PFSK-1 (cell line): ENCODE measurements around the gene ARG2.

Experiments used
- FOXP2 ChIP-seq: optimal IDR thresholded peaks from 2 replicates; pipeline ENCODE3; 2011; ENCODE audit warnings: borderline replicate concordance, control low read depth, inconsistent platforms; ENCODE audit not compliant: insufficient read depth; ENCODE audit errors: extremely low read length, extremely low read depth
- POLR2AphosphoS5 ChIP-seq: IDR thresholded peaks from 2 replicates; pipeline ENCODE4 v1.6.1; 2012; ENCODE audit warnings: low read depth, mild to moderate bottlenecking, control low read depth, low read length, moderate library complexity
- REST ChIP-seq, 2 experiments: IDR thresholded peaks; 2 replicates each; pipeline versions ENCODE4 v1.6.1 to v1.8.0; 2011 to 2012; ENCODE audit warnings: low read depth in 2 of 2, low read length in 2 of 2, control low read depth in 1 of 2, inconsistent platforms in 1 of 2, mild to moderate bottlenecking in 1 of 2, moderate library complexity in 1 of 2; ENCODE audit not compliant: insufficient read depth in 1 of 2
- SIN3A ChIP-seq: IDR thresholded peaks from 2 replicates; pipeline ENCODE4 v1.6.1; 2012; ENCODE audit warnings: mild to moderate bottlenecking, low read length, moderate library complexity, borderline replicate concordance; ENCODE audit not compliant: insufficient read depth
- TAF1 ChIP-seq: IDR thresholded peaks from 2 replicates; pipeline ENCODE4 v1.6.1; 2012; ENCODE audit warnings: low read length, control low read depth, borderline replicate concordance; ENCODE audit not compliant: insufficient read depth

Gene ARG2

DNA sequence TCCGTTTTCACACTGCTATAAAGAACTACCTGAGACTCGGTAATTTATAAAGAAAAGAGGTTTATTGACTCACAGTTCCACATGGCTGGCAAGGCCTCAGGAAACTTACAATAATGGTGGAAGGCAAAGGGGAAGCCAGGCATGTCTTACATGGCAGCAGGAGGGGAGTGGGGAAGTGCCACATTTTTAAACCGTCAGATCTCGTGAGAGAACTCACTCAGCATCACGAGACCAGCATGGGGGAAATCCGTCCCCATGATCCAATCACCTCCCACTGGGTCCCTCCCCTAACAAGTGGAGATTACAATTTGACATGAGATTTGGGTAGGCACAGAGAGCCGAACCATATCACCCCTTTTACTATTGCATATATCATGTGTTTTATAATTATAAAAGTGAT, 17.6 kb upstream of the ARG2 start:
- no peak for TF ChIP-seq TAF1
- no peak for TF ChIP-seq POLR2AphosphoS5
- TF ChIP-seq FOXP2 = no peak
- TF ChIP-seq SIN3A = no peak
- no peak for TF ChIP-seq REST (IDR thresholded peaks at IDR 0.05; ENCODE audit: insufficient read depth in 1 of 2, low read depth in 2 of 2, low read length in 2 of 2)

- TF ChIP-seq FOXP2 (no peak), REST (IDR thresholded peaks at IDR 0.05; ENCODE audit: insufficient read depth in 1 of 2, low read depth in 2 of 2, low read length in 2 of 2) (no peak), POLR2AphosphoS5 (no peak), SIN3A (no peak), TAF1 (no peak)
Measured at GRCh38 chr14:67602995-67603545, 16.6 kb upstream of the ARG2 start.

DNA sequence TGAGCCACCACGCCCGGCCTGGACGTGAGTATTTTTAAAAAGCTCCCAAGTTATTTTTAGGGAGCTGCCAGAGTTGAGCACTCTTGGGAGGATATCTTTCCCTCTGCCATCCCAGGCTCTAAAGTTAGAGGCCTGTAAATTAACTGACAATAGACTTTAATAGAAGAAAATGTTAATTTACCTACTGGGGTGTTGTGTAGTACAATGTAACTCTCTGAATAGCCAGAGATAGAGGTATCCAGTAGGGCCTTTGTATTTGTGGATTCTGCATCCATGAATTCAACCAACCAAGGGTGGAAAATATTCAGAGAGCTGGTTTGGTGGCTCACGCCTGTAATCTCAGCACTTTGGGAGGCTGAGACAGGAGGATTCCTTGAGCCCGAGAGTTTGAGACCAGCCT, 12.1 kb upstream of the ARG2 start:
- TF ChIP-seq TAF1 (no peak), POLR2AphosphoS5 (no peak), SIN3A (no peak), FOXP2 (no peak), REST (IDR thresholded peaks at IDR 0.05; ENCODE audit: insufficient read depth in 1 of 2, low read depth in 2 of 2, low read length in 2 of 2) (no peak)

DNA sequence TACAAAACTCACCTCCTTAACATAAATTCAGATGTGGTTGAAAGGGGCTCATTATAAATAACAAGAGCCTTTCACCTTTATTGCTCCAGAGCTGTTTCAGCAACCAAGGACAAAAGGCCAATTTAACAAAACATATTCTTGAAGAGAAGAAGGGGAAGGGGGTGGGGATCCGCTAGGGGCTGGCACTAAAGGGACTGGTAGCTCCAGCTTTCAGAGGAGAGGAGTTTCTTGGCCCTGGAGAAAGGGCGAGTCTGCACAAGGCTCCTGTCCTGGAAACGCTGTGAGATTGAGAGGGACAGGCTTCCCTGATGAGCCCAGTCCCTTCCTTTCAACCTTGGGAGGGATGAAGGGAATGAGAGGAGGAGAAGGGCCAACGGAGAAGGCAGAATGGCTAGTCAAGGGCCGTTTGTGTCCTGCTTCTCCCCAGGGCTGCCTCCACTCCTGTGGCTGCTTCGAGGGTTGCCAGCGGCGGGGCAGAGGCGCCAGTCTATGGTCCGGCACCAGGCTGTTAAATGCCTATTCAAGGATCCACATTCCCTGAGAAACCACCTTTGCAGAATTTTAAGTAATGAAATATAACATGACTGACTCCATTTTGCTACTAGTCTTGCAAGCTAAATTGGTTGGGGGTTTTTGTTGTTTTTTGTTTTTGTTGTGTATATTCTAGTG, 9.9 kb upstream of the ARG2 start:
- TF ChIP-seq TAF1 (no peak), REST (IDR thresholded peaks at IDR 0.05; ENCODE audit: insufficient read depth in 1 of 2, low read depth in 2 of 2, low read length in 2 of 2) (no peak), FOXP2 (no peak), POLR2AphosphoS5 (no peak), SIN3A (no peak)

DNA sequence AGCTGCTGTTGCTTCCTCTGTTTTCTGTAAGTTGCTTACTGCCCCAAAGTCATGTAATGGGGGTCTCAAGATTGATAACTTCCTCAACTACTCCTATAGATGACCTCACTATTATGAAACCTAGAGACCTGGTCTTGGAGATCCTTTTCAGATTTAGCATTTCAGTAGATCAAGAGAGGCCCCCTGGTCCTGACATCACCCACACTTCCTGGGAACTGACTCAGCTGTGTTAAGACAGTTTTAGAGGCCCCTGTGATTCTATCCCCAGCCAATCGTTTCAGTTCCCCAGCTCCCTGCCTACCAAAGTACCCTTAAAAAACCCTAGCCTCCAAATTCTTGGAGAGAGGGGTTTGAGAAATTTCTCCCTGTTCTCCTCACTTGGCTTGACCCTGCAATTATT, 9.2 kb upstream of the ARG2 start:
- TF ChIP-seq TAF1 = no peak
- TF ChIP-seq REST (IDR thresholded peaks at IDR 0.05; ENCODE audit: insufficient read depth in 1 of 2, low read depth in 2 of 2, low read length in 2 of 2) = no peak
- TF ChIP-seq SIN3A = no peak
- TF ChIP-seq POLR2AphosphoS5 = no peak
